ENCODE measurements around the gene PDIA5.

PDIA5 gene

DNA sequence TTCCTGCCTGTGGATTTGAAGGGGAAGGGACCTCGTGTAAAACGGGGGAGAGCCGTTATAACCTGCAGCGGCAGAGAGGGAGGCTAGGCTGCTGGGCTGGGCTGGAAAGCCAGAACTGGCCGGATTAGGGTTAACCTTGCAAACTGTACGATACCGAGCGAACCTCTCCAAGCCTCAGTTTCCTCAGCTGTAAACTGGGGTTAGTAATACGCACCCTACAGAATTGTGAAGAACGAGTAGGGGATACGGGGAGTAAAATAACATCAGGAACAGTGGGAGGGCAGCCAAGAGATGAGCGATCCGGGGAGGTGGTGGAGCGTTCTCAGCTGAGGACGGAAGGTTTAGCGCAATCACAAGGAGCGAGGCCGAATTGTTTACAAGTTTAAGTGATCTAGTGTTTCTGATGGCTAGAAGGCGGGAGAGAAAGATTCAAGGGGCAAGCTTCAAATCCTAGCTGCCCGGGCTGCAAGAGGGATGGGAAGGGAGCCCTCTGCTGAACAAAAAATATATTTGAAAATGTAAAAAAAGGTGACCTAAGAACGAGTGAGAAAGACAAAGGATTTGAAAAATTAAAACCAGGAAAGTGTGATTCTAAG lies 38.5 kb upstream of the PDIA5 start:
- peak overlapping the region; percentile 18 for H3K4me3 ChIP-seq (ENCODE audit: low read depth, low read length)
- in situ Hi-C loops (cut with HindIII; ENCODE audit: low sequenced_read_pairs): no loop called here
- TF ChIP-seq, protein P1, sequence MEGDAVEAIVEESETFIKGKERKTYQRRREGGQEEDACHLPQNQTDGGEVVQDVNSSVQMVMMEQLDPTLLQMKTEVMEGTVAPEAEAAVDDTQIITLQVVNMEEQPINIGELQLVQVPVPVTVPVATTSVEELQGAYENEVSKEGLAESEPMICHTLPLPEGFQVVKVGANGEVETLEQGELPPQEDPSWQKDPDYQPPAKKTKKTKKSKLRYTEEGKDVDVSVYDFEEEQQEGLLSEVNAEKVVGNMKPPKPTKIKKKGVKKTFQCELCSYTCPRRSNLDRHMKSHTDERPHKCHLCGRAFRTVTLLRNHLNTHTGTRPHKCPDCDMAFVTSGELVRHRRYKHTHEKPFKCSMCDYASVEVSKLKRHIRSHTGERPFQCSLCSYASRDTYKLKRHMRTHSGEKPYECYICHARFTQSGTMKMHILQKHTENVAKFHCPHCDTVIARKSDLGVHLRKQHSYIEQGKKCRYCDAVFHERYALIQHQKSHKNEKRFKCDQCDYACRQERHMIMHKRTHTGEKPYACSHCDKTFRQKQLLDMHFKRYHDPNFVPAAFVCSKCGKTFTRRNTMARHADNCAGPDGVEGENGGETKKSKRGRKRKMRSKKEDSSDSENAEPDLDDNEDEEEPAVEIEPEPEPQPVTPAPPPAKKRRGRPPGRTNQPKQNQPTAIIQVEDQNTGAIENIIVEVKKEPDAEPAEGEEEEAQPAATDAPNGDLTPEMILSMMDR (IDR thresholded peaks at IDR 0.05; ENCODE audit: low read depth, low read length): peak; percentile 45
- DNase-seq (ENCODE audit: low read depth, low spot score): peak; percentile 71

DNA sequence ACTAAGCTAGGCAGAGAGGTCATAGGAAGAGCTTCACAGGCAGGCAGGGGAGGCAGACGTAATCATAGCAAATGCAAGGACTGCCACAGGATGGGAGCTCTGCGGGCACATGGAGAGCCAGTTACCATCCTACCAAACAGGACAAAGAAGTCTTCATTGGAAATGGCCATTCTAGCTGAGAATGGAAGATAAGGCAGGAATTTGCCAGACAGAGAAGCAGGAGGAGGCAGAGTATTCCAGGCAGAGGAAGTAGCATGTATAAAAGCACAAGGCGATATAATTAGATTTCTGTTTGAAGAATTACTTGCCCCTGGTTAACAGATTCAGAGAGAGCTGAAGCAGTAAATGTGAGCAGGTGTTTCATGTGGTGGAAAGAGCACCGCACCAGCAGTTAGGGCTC lies 35.8 kb upstream of the PDIA5 start:
- H3K4me3 ChIP-seq (ENCODE audit: low read depth, low read length): no peak overlapping the region
- in situ Hi-C loops (cut with HindIII; ENCODE audit: low sequenced_read_pairs): no loop called here
- TF ChIP-seq, protein P1 (IDR thresholded peaks at IDR 0.05; ENCODE audit: low read depth, low read length): no peak
- no peak for DNase-seq (ENCODE audit: low read depth, low spot score)

DNA sequence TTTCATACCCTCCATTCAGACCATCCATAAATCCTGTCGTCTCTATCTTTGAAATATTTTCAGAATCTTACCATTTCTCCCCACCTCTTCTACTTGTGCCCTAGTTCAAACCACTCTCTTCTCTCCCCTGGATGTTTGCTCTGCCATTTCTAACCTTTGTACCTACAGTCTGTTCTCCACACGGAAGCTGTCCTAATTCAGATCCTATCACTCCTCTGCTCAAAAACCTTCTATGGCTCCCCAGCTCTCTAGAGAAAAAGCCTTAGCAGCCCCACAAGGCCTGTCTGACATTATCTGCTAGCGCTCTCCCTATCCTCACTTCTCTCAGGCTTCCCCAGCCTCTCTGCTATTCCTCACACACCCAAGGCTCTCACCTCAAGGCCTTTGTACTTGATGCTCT lies 34.8 kb upstream of the PDIA5 start:
- in situ Hi-C loops (cut with HindIII; ENCODE audit: low sequenced_read_pairs): no loop called here
- DNase-seq (ENCODE audit: low read depth, low spot score): no peak

DNA sequence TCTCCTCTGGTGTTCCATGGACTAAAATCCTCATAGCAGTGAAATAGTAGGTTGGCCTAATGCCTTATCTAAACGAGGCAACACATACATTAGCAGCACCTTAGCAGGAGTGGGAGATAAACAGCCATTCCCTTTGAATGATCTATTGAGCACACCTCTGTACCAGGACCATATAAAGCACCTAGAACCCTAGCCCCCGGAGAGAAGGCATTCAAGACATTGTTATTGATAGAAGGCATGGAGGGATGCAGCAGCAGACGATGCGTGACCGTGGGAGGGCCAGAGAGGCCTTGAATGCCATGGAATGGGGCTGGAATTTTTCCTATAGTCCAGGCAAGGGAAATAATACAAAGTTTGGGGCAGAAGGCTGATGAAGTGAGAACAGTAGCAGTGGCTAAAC lies 32.7 kb upstream of the PDIA5 start:
- in situ Hi-C loops (cut with HindIII; ENCODE audit: low sequenced_read_pairs): no loop called here
- DNase-seq (ENCODE audit: low read depth, low spot score): no peak

More for the DNA sequence above, 34.8 kb upstream of the PDIA5 start:
- H3K4me3 ChIP-seq (ENCODE audit: low read depth, low read length): no peak overlapping the region
- TF ChIP-seq, protein P1 (IDR thresholded peaks at IDR 0.05; ENCODE audit: low read depth, low read length): no peak

DNA sequence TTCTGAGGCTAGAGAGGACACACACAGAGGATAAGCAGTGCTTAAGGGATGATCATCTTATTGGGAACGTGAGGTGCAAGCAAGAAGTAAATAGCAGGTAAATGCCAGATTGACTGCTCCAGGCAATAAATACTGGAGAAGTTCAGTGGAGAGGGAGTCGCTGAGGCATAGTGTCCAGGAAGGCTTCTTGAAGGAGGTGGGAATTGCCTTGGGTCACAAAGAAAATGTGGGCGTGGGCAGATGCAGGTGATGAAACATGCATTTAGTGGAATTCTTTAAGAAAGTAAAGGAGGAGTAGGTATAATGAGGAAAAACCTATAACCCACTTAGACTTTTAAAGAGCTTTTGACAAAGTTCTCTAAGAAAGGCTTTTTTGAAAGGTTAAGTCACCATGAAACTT lies 31.8 kb upstream of the PDIA5 start:
- in situ Hi-C loops (cut with HindIII; ENCODE audit: low sequenced_read_pairs): no loop called here
- DNase-seq (ENCODE audit: low read depth, low spot score): no peak
- TF ChIP-seq, protein P1 (IDR thresholded peaks at IDR 0.05; ENCODE audit: low read depth, low read length): no peak
- no peak overlapping the region for H3K4me3 ChIP-seq (ENCODE audit: low read depth, low read length)

More for the DNA sequence above, 32.7 kb upstream of the PDIA5 start:
- no peak overlapping the region for H3K4me3 ChIP-seq (ENCODE audit: low read depth, low read length)
- TF ChIP-seq, protein P1 (IDR thresholded peaks at IDR 0.05; ENCODE audit: low read depth, low read length): no peak

DNA sequence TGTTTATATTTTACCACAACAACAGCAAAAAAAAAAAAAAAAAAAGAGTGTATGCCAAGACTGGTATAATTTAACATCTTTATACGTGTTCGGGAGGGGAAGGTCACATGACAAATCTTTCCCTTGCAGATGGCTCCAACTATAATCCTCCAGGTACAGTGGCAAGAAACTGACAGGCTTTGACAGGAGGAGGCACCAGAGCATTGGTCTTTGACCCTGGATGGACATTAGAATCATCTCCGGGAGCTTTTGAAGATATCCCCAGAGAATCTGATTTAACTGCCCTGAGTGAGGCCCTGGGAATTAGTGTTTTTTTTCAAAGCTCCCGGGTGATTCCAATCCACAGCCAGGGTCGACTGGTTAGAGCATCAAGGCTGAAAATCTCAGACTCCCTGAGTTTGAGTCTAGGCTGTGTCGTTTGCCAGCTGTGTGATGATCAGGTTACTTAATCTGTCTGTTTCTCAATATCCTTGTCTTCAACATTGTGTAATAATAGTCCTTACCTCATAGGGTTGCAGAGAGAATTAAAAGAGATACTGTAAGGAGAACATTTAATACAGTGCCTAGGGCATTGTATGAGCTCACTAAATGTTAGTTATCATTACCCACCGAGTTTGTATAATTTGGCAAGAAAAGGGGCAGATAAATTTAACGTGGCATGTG lies 30.3 kb upstream of the PDIA5 start:
- no peak overlapping the region for H3K4me3 ChIP-seq (ENCODE audit: low read depth, low read length)
- TF ChIP-seq, protein P1 (IDR thresholded peaks at IDR 0.05; ENCODE audit: low read depth, low read length): no peak
- in situ Hi-C loops (cut with HindIII; ENCODE audit: low sequenced_read_pairs): no loop called here
- no peak for DNase-seq (ENCODE audit: low read depth, low spot score)

Data from astrocyte of the spinal cord (primary cell).